Uterus (tissue), 4 donors: ENCODE results near the gene PIP5KL1. TPM values are rescaled to one million over a fixed set of nuclear protein-coding genes. Genes with fewer than 3 reads are reported as not detected.
A peak's percentile ranks its signal among the peaks of the same experiment; 100 is the strongest.

ENCODE experiments used
- DNase-seq, 2 donors: peaks; one replicate each; pipeline ENCODE4 v3.0.0-alpha.2; 2019 to 2020
- H3K27ac ChIP-seq, 2 donors: fragments of 200-600 bp; sonication (generic); 1 replicate in 1 of 2; 2 replicates in 1 of 2; pipeline ENCODE4 v1.5.1; 2016 to 2018
- H3K27me3 ChIP-seq, 2 donors: fragments of 200-600 bp; sonication (generic); one replicate each; pipeline ENCODE4 v1.5.1; 2018 to 2019; ENCODE audit warnings: control low read depth in 1 of 2
- H3K36me3 ChIP-seq, 2 donors: fragments of 200-600 bp; sonication (generic); one replicate each; pipeline ENCODE4 v1.5.1; 2019; ENCODE audit warnings: control low read depth in 1 of 2
- H3K4me1 ChIP-seq, 2 donors: fragments of 200-600 bp; sonication (generic); one replicate each; pipeline ENCODE4 v1.5.1; 2018 to 2019; ENCODE audit warnings: control low read depth in 1 of 2
- H3K4me3 ChIP-seq, 2 donors: fragments of 200-600 bp; sonication (generic); 1 replicate in 1 of 2; 2 replicates in 1 of 2; pipeline ENCODE4 v1.5.1; 2018 to 2019; ENCODE audit warnings: mild to moderate bottlenecking in 1 of 2
- H3K9me3 ChIP-seq, 2 donors: fragments of 200-600 bp; sonication (generic); one replicate each; pipeline ENCODE4 v1.5.1; 2019; ENCODE audit warnings: control low read depth in 1 of 2
- CTCF ChIP-seq, 4 experiments: fragments of 200-600 bp in 2 of 4; fragments of 450-650 bp in 2 of 4; sonication (generic) in 2 of 4; IDR thresholded peaks; one replicate each; pipeline ENCODE4 v1.5.1; 2016 to 2019; ENCODE audit warnings: antibody characterized with exemption in 4 of 4, mild to moderate bottlenecking in 2 of 4, moderate library complexity in 1 of 4
- POLR2A ChIP-seq, 2 donors: fragments of 450-650 bp; IDR thresholded peaks; one replicate each; pipeline ENCODE4 v1.6.1; 2016; ENCODE audit warnings: antibody characterized with exemption in 2 of 2, mild to moderate bottlenecking in 1 of 2, moderate library complexity in 1 of 2
- intact Hi-C: fragments of 100-400 bp; cut with DNase I; formaldehyde crosslinking; loops from one replicate; pipeline ENCODE4 v1.15.1; 2023; ENCODE audit warnings: low total_unique reads
- total RNA-seq, 4 donors: library from RNA; depleted of rRNA in 3 of 4; stranded (reverse); fragments of >200 nt in 3 of 4; gene quantifications; one replicate each; pipeline versions ENCODE4 v1.1.0 to v1.2.4, GENCODE V29; 2014 to 2023
- donor health status: DM: yes; HTN: yes; CAD: no.

PIP5KL1 gene
- total RNA-seq, 4 donors from 2014 or later = 2.9 to 11.3 (median 3.2) TPM; not detected in 1

- no peaks in the 10 kb centered on the region for H3K36me3 ChIP-seq
- no peak overlapping the region for H3K4me3 ChIP-seq
- peaks cover 10 to 12% of the 10 kb centered on the region in 2 donors for H3K4me1 ChIP-seq
- peak overlapping the region; percentile 71 to 75 for H3K27ac ChIP-seq
- TF ChIP-seq POLR2A (IDR thresholded peaks at IDR 0.05) = no peak
- TF ChIP-seq CTCF (IDR thresholded peaks at IDR 0.05) = no peak
- no peaks in the 10 kb centered on the region for H3K27me3 ChIP-seq
- no peak for DNase-seq
- H3K9me3 ChIP-seq = no peaks in the 10 kb centered on the region
- intact Hi-C loops = loop anchor here (5.0 kb wide), 2 partner anchors 97 to 182 kb away; no protein-coding TSS in a partner anchor
These were observed 10.0 kb upstream of the PIP5KL1 start for GRCh38 chr9:127940593-127940992.

GRCh38 chr9:127938298-127938690 lies 7.7 kb upstream of the PIP5KL1 start:
- H3K27me3 ChIP-seq = no peaks in the 10 kb centered on the region
- no peaks in the 10 kb centered on the region for H3K36me3 ChIP-seq
- DNase-seq = no peak
- H3K27ac ChIP-seq = peak overlapping the region; percentile 80 to 81
- intact Hi-C loops = no loop called here
- H3K9me3 ChIP-seq = no peaks in the 10 kb centered on the region
- peaks cover 10 to 12% of the 10 kb centered on the region in 2 donors for H3K4me1 ChIP-seq
- no peak for TF ChIP-seq POLR2A (IDR thresholded peaks at IDR 0.05)
- no peak for TF ChIP-seq CTCF (IDR thresholded peaks at IDR 0.05)
- peak overlapping the region; percentile 69 to 88 for H3K4me3 ChIP-seq

- intact Hi-C loops = no loop called here
- peak; percentile 10 to 59 for TF ChIP-seq POLR2A (IDR thresholded peaks at IDR 0.05)
- no peak for TF ChIP-seq CTCF (IDR thresholded peaks at IDR 0.05)
- H3K9me3 ChIP-seq = no peaks in the 10 kb centered on the region
- H3K4me1 ChIP-seq = peaks cover 10 to 12% of the 10 kb centered on the region in 2 donors
- H3K27me3 ChIP-seq = no peaks in the 10 kb centered on the region
- H3K27ac ChIP-seq = peak within 1 kb of the TSS; percentile 80 to 81
- H3K36me3 ChIP-seq = no peaks in the 10 kb centered on the region
- peak within 1 kb of the TSS; percentile 69 to 88 for H3K4me3 ChIP-seq
- DNase-seq = peak; percentile 79 to 83
These were observed 7.1 kb upstream of the PIP5KL1 start, which contains the start of gene DPM2 for GRCh38 chr9:127937388-127938297. Gene DPM2, minus strand, starts transcription at chr9:127937854. Its CDS starts 34 bp downstream, at chr9:127937820.

- intact Hi-C loops = no loop called here
- DNase-seq = no peak
- no peaks in the 10 kb centered on the region for H3K27me3 ChIP-seq
- H3K4me1 ChIP-seq = peaks cover 7 to 10% of the 10 kb centered on the region in 2 donors
- no peaks in the 10 kb centered on the region for H3K36me3 ChIP-seq
- peak overlapping the region; percentile 69 to 88 for H3K4me3 ChIP-seq
- TF ChIP-seq POLR2A (IDR thresholded peaks at IDR 0.05) = no peak
- no peak for TF ChIP-seq CTCF (IDR thresholded peaks at IDR 0.05)
- no peaks in the 10 kb centered on the region for H3K9me3 ChIP-seq
- H3K27ac ChIP-seq = peak overlapping the region in 1 of 2 donors; percentile 81
These were observed 6.4 kb upstream of the PIP5KL1 start for GRCh38 chr9:127937056-127937387.

GRCh38 chr9:127936347-127936852 lies 5.8 kb upstream of the PIP5KL1 start:
- no peak overlapping the region for H3K27ac ChIP-seq
- intact Hi-C loops = no loop called here
- peaks cover 7 to 10% of the 10 kb centered on the region in 2 donors for H3K4me1 ChIP-seq
- TF ChIP-seq CTCF (IDR thresholded peaks at IDR 0.05) (no peak), POLR2A (IDR thresholded peaks at IDR 0.05) (no peak)
- no peaks in the 10 kb centered on the region for H3K9me3 ChIP-seq
- no peak for DNase-seq
- H3K4me3 ChIP-seq = peak overlapping the region in 1 of 2 donors; percentile 69
- no peaks in the 10 kb centered on the region for H3K36me3 ChIP-seq
- H3K27me3 ChIP-seq = no peaks in the 10 kb centered on the region
